ENCODE measurements around the gene ZBTB46. TPM values are rescaled to one million over a fixed set of nuclear protein-coding genes. Genes with fewer than 3 reads are reported as not detected.
"Not testable (repeated sequence)": the region's sequence is repeated elsewhere in the genome, so short reads cannot be mapped to it uniquely, and the experiment has no call there.

Gene ZBTB46
- total RNA-seq, 1 donor = 36.4 TPM

DNA sequence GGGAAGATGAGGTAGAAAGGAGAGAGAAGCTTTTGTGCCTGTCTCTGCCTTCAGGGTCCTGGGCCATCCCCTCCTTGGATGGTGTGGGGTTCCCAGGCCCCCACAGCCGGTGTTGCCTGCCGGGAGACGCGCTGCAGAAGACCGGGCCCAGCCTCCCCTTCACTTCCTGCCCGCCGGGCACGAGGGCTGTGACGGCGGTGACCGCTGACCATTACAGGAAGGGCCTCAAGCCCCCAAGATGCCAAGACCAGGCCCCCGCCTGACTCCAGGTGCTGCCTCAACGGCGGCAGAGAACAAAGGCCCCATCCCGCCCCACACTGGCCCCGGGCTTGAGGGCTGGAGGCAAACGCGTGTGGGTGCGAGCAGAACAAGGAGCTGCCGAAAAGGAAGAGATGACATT lies 38.2 kb downstream of the ZBTB46 start:
- no peak for DNase-seq (ENCODE audit: low read depth in 2 of 3, low spot score in 2 of 3)

DNA sequence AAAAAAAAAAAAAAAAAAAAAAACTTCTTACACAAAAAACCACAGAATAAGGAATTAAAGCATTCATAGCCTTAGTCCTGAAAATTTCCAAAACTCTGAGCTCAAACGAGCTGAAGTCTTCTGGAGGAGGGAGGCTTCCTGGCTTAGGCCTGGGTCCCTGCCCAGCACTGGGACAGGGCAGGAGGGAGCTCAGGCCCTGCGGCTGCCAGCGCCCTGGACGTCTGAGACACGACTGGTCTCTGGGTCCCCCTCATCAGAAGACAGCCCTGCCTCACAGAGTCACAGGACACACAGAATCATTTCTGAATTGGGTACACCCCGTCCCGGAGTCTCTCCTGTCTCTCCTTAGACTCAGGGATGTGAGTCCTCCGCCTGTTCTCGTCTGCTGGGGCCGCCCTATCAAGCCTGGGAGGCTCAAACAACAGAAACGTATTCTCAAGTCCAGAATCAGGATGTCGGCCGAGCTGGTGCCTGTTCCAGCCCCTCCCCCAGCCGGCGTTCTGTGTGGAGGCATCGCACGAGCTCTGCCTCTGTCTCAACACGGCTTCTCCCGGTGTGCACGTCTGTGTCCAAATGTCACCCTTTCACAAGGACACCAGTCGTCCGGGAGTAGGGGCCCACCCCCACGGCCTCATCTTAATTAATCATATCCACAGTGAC lies 39.4 kb downstream of the ZBTB46 start:
- no peak for DNase-seq (ENCODE audit: low read depth in 2 of 3, low spot score in 2 of 3)

DNA sequence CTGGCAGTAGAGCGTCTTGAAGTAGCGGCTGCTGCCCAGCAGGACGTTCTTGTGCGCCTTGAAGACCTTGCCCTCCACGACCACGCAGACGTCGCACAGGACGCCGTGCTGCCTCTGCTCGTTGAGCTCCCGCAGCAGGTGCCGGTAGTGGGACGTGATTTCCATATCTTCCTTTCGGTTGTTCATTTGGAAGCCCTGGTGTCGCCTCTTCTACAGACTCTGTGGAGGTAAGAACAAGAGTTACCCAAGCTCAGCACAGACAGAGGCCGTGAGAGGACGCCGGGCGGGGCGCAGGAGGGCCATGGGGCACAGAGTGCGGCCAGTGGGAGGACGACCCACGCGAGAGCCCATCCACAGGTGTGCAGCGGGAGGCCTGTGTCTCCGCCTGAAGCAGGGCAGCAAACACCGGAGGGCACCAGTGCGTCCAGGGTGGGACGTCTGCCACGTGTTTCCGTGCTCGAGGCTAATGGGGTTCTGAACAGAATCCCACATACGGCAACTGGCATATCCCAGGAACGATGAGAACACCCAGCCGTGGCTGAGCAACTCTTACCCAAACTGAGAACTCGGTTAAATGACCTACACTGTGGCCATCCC lies 40.4 kb downstream of the ZBTB46 start:
- DNase-seq (ENCODE audit: low read depth in 2 of 3, low spot score in 2 of 3) = no peak

DNA sequence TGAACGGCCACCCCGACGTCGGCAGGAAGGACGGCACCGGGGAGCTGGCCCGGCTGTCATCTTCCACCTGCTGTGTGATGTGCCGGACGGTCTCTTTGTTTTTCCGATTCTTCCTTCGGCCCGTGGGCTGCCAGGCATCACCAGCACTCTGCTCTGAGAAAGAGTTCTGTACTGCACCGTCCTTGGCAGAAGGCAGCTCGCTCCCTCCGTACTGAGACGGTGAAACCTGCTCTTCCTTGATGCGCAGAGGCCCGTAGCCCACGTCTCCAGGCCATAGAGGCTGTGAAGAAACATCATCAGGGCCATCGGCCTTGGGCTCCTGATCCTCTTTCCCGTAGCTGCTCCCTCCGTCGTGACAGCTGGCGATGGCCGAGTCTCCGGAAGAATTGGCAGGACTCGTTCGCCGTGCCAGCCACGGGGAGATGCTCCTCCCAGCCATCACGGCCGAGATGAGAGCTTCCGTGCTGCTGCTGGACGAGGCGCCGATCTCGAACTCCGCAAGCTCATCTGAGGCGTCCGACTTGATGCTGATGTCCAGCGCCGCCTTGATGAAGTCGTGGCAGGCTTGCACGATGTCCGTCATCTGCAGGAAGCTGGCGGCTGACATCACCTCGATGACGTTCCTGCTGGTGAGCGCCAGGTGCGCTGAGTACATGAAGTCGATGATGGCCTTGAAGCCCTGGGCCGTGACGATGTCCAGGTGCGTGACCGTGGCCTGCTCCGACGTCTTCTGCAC lies 41.1 kb downstream of the ZBTB46 start:
- no peak for DNase-seq (ENCODE audit: low read depth in 2 of 3, low spot score in 2 of 3)

DNA sequence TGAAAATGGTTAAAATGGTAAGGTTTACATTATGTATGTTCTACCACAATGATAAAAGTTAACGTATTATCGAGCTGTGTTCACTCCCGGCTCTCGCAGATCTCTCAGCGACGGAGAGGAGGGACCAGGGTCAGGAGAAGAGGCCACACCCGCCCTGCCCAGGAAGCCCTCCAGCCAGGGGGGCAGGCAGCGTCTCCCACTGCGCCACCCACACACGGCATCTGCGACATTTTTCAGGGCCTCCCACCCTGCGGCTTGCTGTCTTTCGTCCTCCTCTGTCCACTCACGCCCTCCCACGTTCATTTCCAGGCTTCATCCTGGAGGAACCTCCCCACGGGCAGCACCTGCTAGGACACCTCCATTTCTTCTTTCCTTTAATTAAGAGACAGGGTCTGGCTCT lies 43.3 kb downstream of the ZBTB46 start:
- no peak for DNase-seq (ENCODE audit: low read depth in 2 of 3, low spot score in 2 of 3)

DNA sequence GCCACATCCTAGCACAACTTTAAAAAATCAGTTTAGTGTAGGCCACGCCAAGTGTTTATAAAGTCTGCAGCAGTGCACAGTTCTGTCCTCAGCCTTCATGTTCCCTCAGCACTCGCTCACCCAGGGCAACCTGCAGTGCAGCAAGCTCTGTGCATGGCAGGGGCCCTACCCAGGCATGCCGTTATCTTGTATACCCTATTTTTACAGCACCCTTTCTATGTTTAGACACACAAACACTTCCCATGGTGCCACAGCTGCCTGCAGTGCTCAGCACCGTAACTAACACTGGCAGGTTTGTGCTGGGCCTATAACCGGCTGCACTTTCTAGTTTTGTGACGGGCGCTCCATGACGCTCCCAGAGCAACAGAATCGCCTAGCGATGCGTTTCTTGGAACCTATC lies 43.8 kb downstream of the ZBTB46 start:
- DNase-seq (ENCODE audit: low read depth in 2 of 3, low spot score in 2 of 3) = no peak

DNA sequence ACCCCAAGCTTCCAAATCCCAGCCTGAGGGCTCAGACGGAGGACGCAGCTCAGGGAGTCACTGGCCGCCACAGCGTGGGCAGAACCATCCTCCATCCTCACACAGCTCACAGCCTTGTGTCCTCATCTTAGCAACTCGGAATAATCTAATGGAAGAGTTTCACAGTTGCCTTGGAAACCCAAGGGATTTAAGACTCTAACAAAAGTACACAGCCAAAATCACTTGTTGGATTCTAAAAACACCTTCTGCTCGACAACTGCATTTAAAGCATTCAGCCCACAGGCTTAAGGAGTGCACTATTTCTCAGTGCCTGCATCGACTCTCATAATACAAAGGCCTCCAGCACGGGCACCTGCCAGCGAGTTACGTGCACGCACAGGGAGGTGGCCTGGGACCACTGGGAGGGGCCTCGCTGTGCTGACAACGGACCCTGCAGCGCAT lies 45.4 kb downstream of the ZBTB46 start:
- no peak for DNase-seq (ENCODE audit: low read depth in 2 of 3, low spot score in 2 of 3)

DNA sequence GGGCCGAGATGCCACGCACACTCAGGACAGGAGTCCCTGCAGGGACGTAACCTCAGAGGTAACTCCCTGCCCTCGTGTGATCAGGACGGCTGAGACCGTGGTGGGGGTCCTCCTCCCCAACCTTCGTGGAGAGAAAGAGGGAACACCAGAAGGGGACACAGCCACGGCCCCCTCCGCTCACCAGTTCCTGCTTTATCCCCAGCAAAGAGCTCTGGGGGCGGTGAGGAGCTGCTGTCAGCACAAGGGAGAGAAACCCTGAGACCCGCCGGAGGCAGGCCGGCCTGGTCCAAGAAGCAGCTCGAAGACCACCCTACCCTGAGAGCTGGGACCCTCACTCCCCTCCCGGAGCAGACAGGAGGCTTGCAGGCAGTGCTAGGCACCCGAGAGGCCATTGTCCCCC lies 47.1 kb downstream of the ZBTB46 start:
- DNase-seq (ENCODE audit: low read depth in 2 of 3, low spot score in 2 of 3) = no peak

DNA sequence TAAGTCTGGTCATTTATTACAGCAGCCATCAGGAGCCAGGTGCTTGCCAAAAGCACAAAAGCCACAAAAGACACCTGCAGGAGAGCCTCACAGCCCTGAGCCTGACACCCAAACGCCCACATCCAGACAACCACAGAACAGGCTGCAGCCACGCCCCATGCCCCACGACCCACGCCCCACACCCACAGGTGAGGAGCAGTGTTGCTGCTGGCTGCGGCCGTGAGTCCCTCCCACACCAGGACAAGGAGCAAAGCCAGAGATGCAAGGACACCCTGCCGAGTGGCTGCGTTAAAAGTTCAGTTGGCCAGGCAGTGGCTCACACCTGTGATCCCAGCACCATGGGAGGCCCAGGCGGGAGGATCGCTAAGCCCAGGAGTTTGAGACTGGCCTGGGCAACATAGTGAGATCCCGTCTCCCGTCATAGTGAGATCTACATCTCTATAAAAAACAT lies 48.5 kb downstream of the ZBTB46 start:
- no peak for DNase-seq (ENCODE audit: low read depth in 2 of 3, low spot score in 2 of 3)

DNA sequence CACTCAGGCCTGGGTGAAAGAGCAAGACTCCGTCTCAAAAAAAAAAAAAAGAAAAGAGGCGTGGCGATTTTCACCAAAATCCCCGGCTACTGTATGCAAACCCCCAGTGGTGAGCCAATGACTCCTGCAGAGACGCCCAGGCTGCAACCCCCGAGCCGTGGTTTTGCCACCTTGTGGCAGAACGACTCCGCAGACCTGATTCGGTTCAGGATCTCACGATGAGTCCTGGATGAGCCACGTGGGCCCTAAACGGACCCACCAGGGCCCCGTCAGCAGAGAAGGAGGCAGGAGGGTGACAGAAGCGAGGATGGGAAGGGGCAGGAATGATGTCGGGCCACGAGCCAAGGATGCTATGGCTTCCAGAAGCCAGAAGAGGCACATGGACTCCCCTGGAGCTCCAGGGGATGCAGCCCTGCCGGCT lies 49.0 kb downstream of the ZBTB46 start:
- no peak for DNase-seq (ENCODE audit: low read depth in 2 of 3, low spot score in 2 of 3)

DNA sequence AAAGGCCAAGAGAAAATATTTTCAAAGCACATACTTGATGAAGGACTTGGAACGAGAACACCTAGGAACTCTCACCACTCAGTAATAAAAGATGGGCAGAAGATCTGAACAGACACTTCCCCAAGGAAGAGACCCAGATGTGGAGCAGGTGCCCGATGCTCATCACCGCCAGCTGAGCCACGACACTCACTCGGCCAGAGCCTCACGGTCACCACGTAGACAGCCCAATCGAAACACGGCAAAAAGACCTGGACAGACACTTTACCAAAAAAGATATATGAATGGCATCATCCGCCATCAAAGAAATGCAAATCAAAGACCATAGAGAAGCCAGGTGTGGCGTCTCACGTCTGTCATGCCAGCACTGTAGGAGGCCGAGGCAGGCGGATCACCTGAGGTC lies 49.9 kb downstream of the ZBTB46 start:
- no peak for DNase-seq (ENCODE audit: low read depth in 2 of 3, low spot score in 2 of 3)

DNA sequence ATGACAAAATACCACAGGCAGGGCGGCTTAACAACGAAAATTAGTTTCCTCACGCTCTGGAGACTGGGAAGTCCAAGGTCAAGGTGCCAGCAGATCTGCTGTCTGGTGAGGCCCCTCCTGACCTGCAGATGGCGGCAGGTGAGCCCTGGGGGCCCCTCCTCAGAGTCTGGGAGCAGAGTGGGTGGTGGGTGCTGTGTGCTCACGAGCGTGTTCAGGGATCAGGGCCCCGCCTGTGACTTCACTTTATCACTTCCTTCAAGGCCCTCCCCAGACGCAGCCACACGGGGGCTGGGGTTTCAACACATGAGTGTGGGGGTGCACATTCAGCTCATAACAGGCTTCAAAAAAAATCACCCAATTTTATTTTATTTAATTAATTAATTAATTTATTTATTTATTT lies 52.2 kb downstream of the ZBTB46 start:
- no peak for DNase-seq (ENCODE audit: low read depth in 2 of 3, low spot score in 2 of 3)

DNA sequence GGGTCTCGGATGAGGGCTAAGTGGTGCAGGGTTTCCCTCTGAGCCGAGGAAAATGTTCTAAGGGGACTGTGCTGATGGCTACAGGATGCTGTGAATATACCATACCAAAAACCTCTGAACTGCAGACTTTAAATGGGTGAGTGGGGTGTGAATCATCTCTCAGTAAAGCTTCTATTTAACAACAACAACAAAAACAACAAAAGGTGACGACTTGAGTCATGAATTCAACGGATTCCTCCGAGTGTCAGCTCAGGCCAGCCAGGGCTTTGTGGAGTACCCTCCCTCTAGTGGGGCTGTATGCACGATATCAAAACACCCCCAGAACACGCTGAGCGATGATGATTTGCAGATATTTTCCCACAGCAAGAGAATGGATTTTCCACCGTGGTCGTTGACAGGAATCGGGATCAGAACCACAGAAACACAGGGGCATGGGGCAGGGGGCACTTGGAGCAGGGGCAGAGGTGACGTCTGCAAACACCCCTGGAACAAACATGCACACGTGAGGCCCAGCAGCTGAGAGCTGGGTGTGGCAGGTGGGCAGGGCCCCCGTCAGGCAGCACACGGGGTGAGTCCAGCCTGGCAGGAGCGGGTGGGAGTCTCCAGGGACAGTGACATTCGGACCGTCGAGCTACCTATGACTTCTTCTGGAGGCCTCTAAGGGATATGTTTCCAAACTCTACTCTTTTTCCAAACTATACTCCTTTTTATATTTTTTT lies 52.9 kb downstream of the ZBTB46 start:
- DNase-seq (ENCODE audit: low read depth in 2 of 3, low spot score in 2 of 3) = no peak

DNA sequence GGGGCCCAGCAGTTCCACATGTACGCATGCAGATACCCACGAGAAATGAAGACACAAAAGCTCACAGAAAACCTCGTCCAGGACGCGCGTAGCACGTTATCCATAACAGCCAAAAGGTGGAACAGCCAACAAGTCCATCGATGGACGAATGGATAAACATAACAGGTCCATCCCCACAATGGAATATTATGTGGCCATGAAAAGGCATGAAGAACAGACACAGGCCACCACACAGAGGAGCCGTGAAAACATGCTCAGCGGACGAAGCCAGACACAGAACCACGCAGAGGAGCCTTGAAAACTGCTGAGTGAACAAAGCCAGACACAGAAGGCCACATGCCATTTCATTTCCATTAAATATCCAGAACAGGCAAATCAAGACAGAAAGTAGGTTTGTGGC lies 53.5 kb downstream of the ZBTB46 start:
- no peak for DNase-seq (ENCODE audit: low read depth in 2 of 3, low spot score in 2 of 3)

DNA sequence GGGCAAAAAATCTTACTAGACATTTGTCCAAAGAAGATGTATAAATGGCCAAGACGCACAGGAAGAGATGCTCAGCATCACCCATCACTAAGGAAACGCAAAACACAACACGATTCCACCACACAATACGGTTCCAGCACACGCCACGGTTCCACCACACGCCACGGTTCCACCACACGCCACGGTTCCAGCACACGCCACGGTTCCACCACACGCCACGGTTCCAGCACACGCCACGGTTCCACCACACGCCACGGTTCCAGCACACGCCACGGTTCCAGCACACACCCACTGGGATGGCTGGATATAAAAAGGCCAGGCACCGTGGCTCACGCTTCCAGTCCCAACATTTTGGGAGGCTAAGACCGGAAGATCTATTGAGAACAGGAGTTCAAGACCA lies 54.2 kb downstream of the ZBTB46 start:
- DNase-seq (ENCODE audit: low read depth in 2 of 3, low spot score in 2 of 3) = not testable (repeated sequence)

DNA sequence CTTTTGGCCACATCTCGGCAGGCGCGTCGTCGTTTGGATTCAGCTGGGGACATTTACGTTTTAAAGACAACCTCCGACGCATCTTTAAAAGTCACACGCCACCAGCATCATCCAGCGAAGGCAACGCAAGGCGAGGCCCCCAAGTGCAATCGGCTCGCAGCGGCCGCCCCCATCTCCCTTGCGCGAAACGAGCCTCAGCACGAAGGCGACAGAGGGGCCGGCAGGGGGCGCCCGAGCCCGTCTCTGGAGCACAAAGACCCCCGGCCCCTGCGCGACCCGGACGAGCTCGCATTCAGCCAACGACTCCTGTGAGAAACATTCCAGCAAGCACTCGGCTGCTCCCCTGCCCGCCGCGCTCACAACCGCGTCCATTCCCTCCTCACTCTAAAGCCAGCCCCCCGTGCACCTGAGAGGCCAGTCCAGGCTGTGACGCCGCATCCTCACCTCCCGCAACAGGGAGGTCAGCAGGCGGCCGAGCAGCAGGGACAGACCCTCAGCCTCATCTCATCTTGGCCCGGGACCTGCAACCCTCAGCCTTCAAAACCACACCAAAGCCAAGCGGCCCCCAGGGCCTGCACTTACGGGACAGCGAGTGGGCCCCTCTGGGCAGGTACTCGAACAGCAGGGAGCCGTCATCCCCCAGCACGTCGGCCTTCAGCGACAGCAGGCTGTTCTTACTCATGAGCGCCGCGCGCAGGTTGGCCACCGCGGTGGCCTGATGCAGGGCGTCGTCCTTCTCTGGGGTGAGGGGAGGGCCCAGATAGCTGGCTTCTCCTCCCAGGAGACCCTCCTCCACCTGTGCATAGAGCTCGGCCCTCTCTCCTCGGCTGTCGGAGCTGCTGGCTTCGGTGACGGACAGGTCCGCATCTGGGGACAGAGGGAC lies 55.7 kb downstream of the ZBTB46 start:
- DNase-seq (ENCODE audit: low read depth in 2 of 3, low spot score in 2 of 3) = peak in 2 of 3 donors; percentile 36 to 41

DNA sequence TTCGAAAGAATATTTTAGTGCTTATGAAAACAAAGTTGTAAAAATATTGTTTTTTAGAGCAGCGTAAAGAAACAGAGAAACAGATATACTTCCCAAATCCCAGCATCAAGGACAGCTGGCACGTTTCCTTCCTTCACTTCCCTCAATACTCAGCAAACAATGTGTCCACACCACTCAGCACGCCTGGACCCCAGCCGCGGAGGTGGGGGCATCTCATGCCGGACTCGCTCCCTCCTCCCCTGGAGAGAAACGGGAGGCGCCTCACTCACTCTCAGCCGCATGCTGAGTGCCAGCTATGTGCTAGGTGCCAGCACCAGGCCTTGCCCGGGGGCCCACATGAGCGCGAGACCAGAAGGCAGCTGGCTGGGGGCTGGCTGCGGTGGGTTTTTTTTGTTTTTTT lies 56.8 kb downstream of the ZBTB46 start:
- no peak for DNase-seq (ENCODE audit: low read depth in 2 of 3, low spot score in 2 of 3)

DNA sequence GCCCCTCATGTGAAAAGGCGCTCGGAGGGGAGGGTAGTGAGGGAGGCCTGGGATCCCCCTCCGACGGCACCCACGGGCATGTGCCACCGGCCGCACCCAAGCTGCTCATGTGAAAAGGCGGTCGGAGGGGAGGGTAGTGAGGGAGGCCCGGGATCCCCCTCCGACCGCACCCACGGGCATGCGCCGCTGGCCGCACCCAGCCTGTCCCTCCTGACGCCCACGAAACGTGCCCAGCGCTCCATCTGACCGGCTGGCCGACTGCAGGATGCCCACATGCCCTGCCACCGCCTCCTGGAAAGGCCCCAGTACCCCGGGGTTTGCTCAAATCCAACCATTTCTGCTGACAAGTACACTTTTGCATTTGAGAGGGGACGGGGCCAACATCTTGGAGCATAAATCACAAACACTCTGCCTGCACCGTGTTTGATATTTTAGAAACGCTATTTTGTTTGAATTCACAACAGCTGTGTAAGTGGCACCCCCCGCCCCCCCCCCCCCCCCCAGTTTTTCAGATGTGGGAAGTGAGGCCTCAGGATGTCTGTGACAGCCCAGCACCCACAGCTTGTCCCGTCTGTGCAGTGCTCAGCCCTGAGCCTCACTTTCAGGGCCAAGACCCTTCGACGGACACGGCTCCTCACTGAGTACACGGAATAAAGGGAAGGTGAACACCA lies 57.4 kb downstream of the ZBTB46 start:
- no peak for DNase-seq (ENCODE audit: low read depth in 2 of 3, low spot score in 2 of 3)

DNA sequence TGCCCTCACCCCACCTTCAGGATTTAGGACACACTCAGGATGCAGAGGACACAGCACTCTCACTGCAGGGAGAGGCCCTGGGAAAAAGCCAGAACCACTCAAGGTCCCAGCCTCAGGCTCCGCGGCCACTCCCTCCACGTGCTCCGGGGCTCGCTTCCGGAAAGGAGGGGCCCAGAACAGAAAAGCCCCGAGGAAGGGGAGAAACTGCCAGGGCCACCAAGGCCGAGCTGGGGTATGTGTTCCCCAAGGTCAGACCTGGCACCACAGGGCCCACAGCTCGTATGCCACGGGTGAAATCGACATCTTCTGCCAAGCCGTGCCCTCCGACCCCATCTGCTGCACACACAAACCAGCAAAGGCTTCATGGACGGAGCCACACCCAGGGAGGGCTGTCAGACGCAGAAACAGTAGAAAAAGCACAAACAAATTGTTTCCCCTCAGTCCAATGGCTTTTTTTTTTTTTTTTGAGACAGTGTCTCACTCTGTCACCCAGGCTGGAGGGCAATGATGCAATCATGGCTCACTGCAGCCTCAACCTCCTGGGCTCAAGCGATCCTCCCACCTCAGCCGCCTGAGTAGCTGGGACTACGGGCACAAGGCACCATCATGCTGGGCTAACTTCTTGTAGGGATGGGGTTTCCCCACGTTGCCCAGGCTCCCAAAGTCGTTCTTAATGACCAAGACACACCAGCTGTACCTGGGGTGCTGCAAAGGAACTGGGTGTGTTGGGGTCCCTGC lies 58.1 kb downstream of the ZBTB46 start:
- DNase-seq (ENCODE audit: low read depth in 2 of 3, low spot score in 2 of 3) = no peak
